ENCODE results near the gene WDFY2.
"Not testable (repeated sequence)": the region's sequence is repeated elsewhere in the genome, so short reads cannot be mapped to it uniquely, and the experiment has no call there.

The WDFY2 gene

GRCh38 chr13:51665456-51665855 lies 81.2 kb downstream of the WDFY2 start:
- no peak for FAIRE-seq
- no peak for DNase-seq (ENCODE audit: low spot score)

- DNase-seq (ENCODE audit: low spot score) (no peak), FAIRE-seq (no peak)
These were observed 82.1 kb downstream of the WDFY2 start for GRCh38 chr13:51666374-51666773.

GRCh38 chr13:51666839-51667238 lies 82.6 kb downstream of the WDFY2 start:
- no peak for FAIRE-seq
- DNase-seq (ENCODE audit: low spot score): no peak

GRCh38 chr13:51668580-51669195 lies 84.4 kb downstream of the WDFY2 start:
- DNase-seq (ENCODE audit: low spot score): no peak
- FAIRE-seq: no peak

- FAIRE-seq (no peak), DNase-seq (ENCODE audit: low spot score) (no peak)
These were observed 88.9 kb downstream of the WDFY2 start for GRCh38 chr13:51673165-51673564.

GRCh38 chr13:51674276-51674675 lies 90.0 kb downstream of the WDFY2 start:
- no peak for FAIRE-seq
- DNase-seq (ENCODE audit: low spot score): no peak

GRCh38 chr13:51675385-51675784 lies 91.1 kb downstream of the WDFY2 start:
- FAIRE-seq: no peak
- DNase-seq (ENCODE audit: low spot score): no peak

GRCh38 chr13:51675877-51676276 lies 91.6 kb downstream of the WDFY2 start:
- DNase-seq (ENCODE audit: low spot score) (no peak), FAIRE-seq (no peak)

- no peak for DNase-seq (ENCODE audit: low spot score)
- FAIRE-seq: no peak
These were observed 92.5 kb downstream of the WDFY2 start for GRCh38 chr13:51676739-51677138.

GRCh38 chr13:51678420-51678819 lies 94.2 kb downstream of the WDFY2 start:
- DNase-seq (ENCODE audit: low spot score) (no peak), FAIRE-seq (no peak)

- DNase-seq (ENCODE audit: low spot score) (no peak), FAIRE-seq (no peak)
These were observed 95.4 kb downstream of the WDFY2 start for GRCh38 chr13:51679616-51680015.

- FAIRE-seq (peak; percentile 88), DNase-seq (ENCODE audit: low spot score) (peak; percentile 64)
These were observed 96.9 kb downstream of the WDFY2 start for GRCh38 chr13:51681037-51681678.

GRCh38 chr13:51682686-51683085 lies 98.4 kb downstream of the WDFY2 start:
- no peak for DNase-seq (ENCODE audit: low spot score)
- FAIRE-seq: no peak

- no peak for FAIRE-seq
- DNase-seq (ENCODE audit: low spot score): no peak
These were observed 99.3 kb downstream of the WDFY2 start for GRCh38 chr13:51683597-51683996.

GRCh38 chr13:51684076-51684475 lies 99.8 kb downstream of the WDFY2 start:
- no peak for FAIRE-seq
- DNase-seq (ENCODE audit: low spot score): no peak

- DNase-seq (ENCODE audit: low spot score) (no peak), FAIRE-seq (no peak)
These were observed 103.9 kb downstream of the WDFY2 start for GRCh38 chr13:51687947-51688714.

GRCh38 chr13:51688937-51689662 lies 104.8 kb downstream of the WDFY2 start:
- FAIRE-seq: no peak
- DNase-seq (ENCODE audit: low spot score): no peak

GRCh38 chr13:51689663-51689996 lies 105.4 kb downstream of the WDFY2 start:
- FAIRE-seq (no peak), DNase-seq (ENCODE audit: low spot score) (no peak)

- not testable (repeated sequence) for FAIRE-seq; DNase-seq (ENCODE audit: low spot score)
These were observed 111.4 kb downstream of the WDFY2 start for GRCh38 chr13:51695677-51696076.

- DNase-seq (ENCODE audit: low spot score): no peak
- FAIRE-seq: no peak
These were observed 112.9 kb downstream of the WDFY2 start for GRCh38 chr13:51697181-51697580.

GRCh38 chr13:51697855-51698254 lies 113.6 kb downstream of the WDFY2 start:
- DNase-seq (ENCODE audit: low spot score) (no peak), FAIRE-seq (no peak)

- FAIRE-seq: no peak
- DNase-seq (ENCODE audit: low spot score): no peak
These were observed 114.1 kb downstream of the WDFY2 start for GRCh38 chr13:51698352-51698751.
